ENCODE results near the gene LITAFD.

GRCh38 chr16:8847623-8848022, 34.5 kb upstream of the LITAFD start:
- no peak for TF ChIP-seq CEBPB (tag; IDR thresholded peaks at IDR 0.05)
- TF ChIP-seq ZNF609 (CRISPR knock-in tag; IDR thresholded peaks at IDR 0.05; ENCODE audit: borderline replicate concordance), result no peak
- TF ChIP-seq ZBTB1 (CRISPR knock-in tag; IDR thresholded peaks at IDR 0.05; ENCODE audit: borderline replicate concordance, low read depth), result no peak
- no peak for TF ChIP-seq PHF20 (IDR thresholded peaks at IDR 0.05; ENCODE audit: partially characterized antibody)
- TF ChIP-seq FOXA1 (IDR thresholded peaks at IDR 0.05; ENCODE audit: borderline replicate concordance), result no peak
